ENCODE measurements around the gene NME2.

- TF ChIP-seq EZH2 (IDR thresholded peaks at IDR 0.05; ENCODE audit: low read length, unreplicated experiment), result no peak
- no peak for TF ChIP-seq CTCF (conservative IDR thresholded peaks at IDR 0.05; ENCODE audit: low read depth, low read length)
- TF ChIP-seq EZH2phosphoT487 (IDR thresholded peaks at IDR 0.05; ENCODE audit: borderline replicate concordance, low read length), result no peak
Measured at GRCh38 chr17:51133365-51133764, 32.8 kb upstream of the NME2 start.

All from PC-3 (cell line).